ENCODE data around the gene SMIM27. TPM values are rescaled to one million over a fixed set of nuclear protein-coding genes. Genes with fewer than 3 reads are reported as not detected.
"Not testable (repeated sequence)": the region's sequence is repeated elsewhere in the genome, so short reads cannot be mapped to it uniquely, and the experiment has no call there.

The SMIM27 gene
- total RNA-seq, 1 donor from 2014 or later: 5.3 TPM

DNA sequence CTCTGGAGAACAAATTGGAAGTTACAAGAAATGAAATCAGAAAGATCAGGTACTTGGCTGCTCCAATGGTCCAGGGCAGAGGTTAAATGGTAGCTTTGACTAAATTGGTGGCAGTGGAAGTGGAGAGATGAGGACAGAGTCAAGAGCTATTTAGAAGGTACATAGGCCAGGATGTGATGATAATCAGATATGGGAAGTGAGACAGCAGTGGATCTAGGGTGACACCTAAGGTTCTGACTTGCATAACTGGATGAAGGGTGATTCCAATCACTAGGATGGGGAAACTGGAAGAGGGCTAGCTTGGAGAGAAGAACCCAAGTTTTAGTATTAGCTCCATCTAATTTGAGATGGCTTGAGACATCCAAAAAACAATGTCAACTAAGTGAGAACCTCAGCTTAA is 44.8 kb downstream of the SMIM27 start:
- DNase-seq (ENCODE audit: low read depth in 2 of 2): no peak

DNA sequence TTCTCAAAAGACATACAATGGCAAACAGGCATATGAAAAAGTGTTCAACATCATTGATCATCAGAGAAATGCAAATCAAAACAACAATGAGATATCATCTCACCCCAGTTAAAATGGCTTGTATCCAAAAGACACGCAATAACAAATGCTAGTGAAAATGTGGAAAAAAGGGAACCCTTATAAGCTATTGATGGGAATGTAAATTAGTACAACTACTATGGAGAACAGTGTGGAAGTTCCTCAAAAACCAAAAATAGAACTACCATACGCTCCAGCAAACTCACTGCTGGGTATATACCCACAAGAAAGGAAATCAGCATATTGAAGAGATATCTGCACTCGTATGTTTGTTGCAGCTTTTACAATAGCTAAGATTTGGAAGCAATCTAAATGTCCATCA is 46.9 kb downstream of the SMIM27 start:
- not testable (repeated sequence) for DNase-seq (ENCODE audit: low read depth in 2 of 2)

Other genes starting within 250 kb of the SMIM27 start
- 22.9 and 41.8 TPM in 2 replicates for gene ACO1, start 167.7 kb upstream of the SMIM27 start, total RNA-seq
- gene RIGI, start 26.1 kb upstream of the SMIM27 start, total RNA-seq: 14.0 and 15.3 TPM in 2 replicates
- 24.3 and 29.3 TPM in 2 replicates for gene TOPORS, start 259 bp downstream of the SMIM27 start, total RNA-seq
- 25.4 and 43.3 TPM in 2 replicates for gene NDUFB6, start 20.8 kb downstream of the SMIM27 start, total RNA-seq
- under 0.01 TPM in 2 replicates for gene TAF1L, start 83.3 kb downstream of the SMIM27 start, total RNA-seq
- gene TMEM215, start 231.2 kb downstream of the SMIM27 start, total RNA-seq: not detected in 2 replicates

All from dermis microvascular lymphatic vessel endothelial cell (primary cell).